SU-DHL-6 (cell line): ENCODE results near the gene NTSR2.

Experiments used
- H2AFZ ChIP-seq: fragments of 200-600 bp; sonication (generic); 2 replicates; pipeline ENCODE4 v1.6.1; 2014; ENCODE audit warnings: low read depth, mild to moderate bottlenecking, moderate library complexity, mixed read lengths, antibody characterized with exemption, low read length; ENCODE audit not compliant: severe bottlenecking
- H3F3A ChIP-seq: fragments of 200-600 bp; shearing (Covaris generic); 2 replicates; pipeline ENCODE4 v1.6.0; 2016; ENCODE audit warnings: antibody characterized with exemption, mild to moderate bottlenecking; ENCODE audit not compliant: insufficient read depth
- H3K27ac ChIP-seq: fragments of 200-600 bp; sonication (generic); 2 replicates; pipeline ENCODE4 v1.5.1; 2016; ENCODE audit warnings: low read depth, mild to moderate bottlenecking, low read length, moderate library complexity, mixed read lengths
- H3K27me3 ChIP-seq: fragments of 200-600 bp; sonication (generic), shearing (Covaris generic); 2 replicates; pipeline ENCODE4 v1.6.0; 2014; ENCODE audit warnings: mild to moderate bottlenecking, low read length
- H3K36me3 ChIP-seq: fragments of 200-600 bp; sonication (generic); 2 replicates; pipeline ENCODE4 v1.6.1; 2014; ENCODE audit warnings: mild to moderate bottlenecking, low read length, mixed read lengths
- H3K4me2 ChIP-seq: fragments of 300-600, 200-600 bp; shearing (Covaris generic), sonication (generic); 2 replicates; pipeline ENCODE4 v1.6.0; 2014; ENCODE audit warnings: low read length, low read depth, mild to moderate bottlenecking; ENCODE audit not compliant: poor library complexity, severe bottlenecking
- H3K4me3 ChIP-seq: fragments of 200-600 bp; sonication (generic); 2 replicates; pipeline ENCODE4 v1.5.1; 2014; ENCODE audit warnings: antibody characterized with exemption, low read length, mild to moderate bottlenecking, mixed read lengths; ENCODE audit not compliant: insufficient read depth, poor library complexity, severe bottlenecking
- H3K79me2 ChIP-seq: fragments of 200-600 bp; sonication (generic); 2 replicates; pipeline ENCODE4 v1.6.1; 2014; ENCODE audit warnings: mild to moderate bottlenecking, low read length, moderate library complexity; ENCODE audit not compliant: insufficient read depth
- H3K9ac ChIP-seq: fragments of 200-600 bp; sonication (generic); 2 replicates; pipeline ENCODE4 v1.7.0; 2014; ENCODE audit warnings: mild to moderate bottlenecking, low read length
- H3K9me2 ChIP-seq: fragments of 200-600 bp; sonication (generic); replicated peaks from 2 replicates; pipeline ENCODE4 v1.6.1; 2014; ENCODE audit warnings: low read length; ENCODE audit not compliant: insufficient read depth
- H3K9me3 ChIP-seq: fragments of 200-600 bp; sonication (generic); 2 replicates; pipeline ENCODE4 v1.6.1; 2014; ENCODE audit warnings: low read length, mixed read lengths; ENCODE audit not compliant: insufficient read depth
- H4K20me1 ChIP-seq: fragments of 200-600 bp; sonication (generic); 2 replicates; pipeline ENCODE4 v1.6.1; 2014; ENCODE audit warnings: low read depth, mild to moderate bottlenecking, antibody characterized with exemption, low read length, moderate library complexity, mixed read lengths
- CTCF ChIP-seq: fragments of 200-600 bp; sonication (generic); IDR thresholded peaks from one replicate; pipeline ENCODE4 v1.5.1; 2017; ENCODE audit warnings: antibody characterized with exemption, mild to moderate bottlenecking, low read length, moderate library complexity; ENCODE audit not compliant: insufficient read depth, poor library complexity, severe bottlenecking
- EZH2phosphoT487 ChIP-seq: fragments of 200-600 bp; sonication (generic), shearing (Covaris generic); conservative IDR thresholded peaks from 2 replicates; pipeline ENCODE4 v1.6.1; 2018; ENCODE audit warnings: mild to moderate bottlenecking, antibody characterized with exemption, low read length, moderate library complexity, mixed read lengths

The NTSR2 gene

GRCh38 chr2:11622611-11623010 lies 47.4 kb downstream of the NTSR2 start:
- Histone ChIP-seq H3K27ac (no peak overlapping the region), H4K20me1 (no peaks in the 10 kb centered on the region), H3K9me2 (no peaks in the 10 kb centered on the region), H3K79me2 (no peaks in the 10 kb centered on the region), H2AFZ (no peak overlapping the region), H3K9me3 (no peaks in the 10 kb centered on the region), H3K4me2 (no peak overlapping the region), H3F3A (no peaks in the 10 kb centered on the region), H3K36me3 (no peaks in the 10 kb centered on the region), H3K9ac (no peak overlapping the region), H3K4me3 (no peak overlapping the region), H3K27me3 (no peaks in the 10 kb centered on the region)
- TF ChIP-seq EZH2phosphoT487 (no peak), CTCF (no peak)

DNA sequence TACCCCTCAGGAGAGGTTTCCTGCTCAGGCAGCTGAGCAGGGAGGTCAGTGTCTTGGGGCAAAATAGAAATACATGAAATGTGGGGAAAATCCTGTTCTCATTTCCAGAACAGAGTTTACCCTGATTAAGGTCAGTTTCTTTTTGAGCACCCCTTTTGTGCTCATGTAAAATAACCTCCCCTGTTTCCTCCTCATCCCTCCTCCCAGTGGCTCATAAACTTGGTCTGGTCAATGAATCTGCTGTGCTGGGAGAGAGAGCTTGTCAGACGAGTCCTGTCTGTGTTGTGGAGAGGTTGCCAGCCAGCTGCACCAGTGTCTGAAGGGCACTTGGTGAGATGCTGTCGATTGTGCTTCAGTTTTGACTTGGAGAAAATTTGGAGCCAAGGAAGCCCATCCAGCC lies 48.6 kb downstream of the NTSR2 start:
- Histone ChIP-seq H3K4me3 (no peak overlapping the region), H4K20me1 (no peaks in the 10 kb centered on the region), H3K9ac (no peak overlapping the region), H3K4me2 (no peak overlapping the region), H3K9me2 (no peaks in the 10 kb centered on the region), H3K79me2 (no peaks in the 10 kb centered on the region), H3K9me3 (no peaks in the 10 kb centered on the region), H3F3A (no peaks in the 10 kb centered on the region), H3K27ac (no peak overlapping the region), H3K27me3 (no peaks in the 10 kb centered on the region), H2AFZ (no peak overlapping the region), H3K36me3 (no peaks in the 10 kb centered on the region)
- TF ChIP-seq EZH2phosphoT487 (no peak), CTCF (no peak)

- Histone ChIP-seq H3K9me2 (no peaks in the 10 kb centered on the region), H3K9me3 (no peaks in the 10 kb centered on the region), H3K4me3 (no peak overlapping the region), H3K79me2 (no peaks in the 10 kb centered on the region), H3K4me2 (no peak overlapping the region), H3K9ac (no peak overlapping the region), H2AFZ (no peak overlapping the region), H4K20me1 (no peaks in the 10 kb centered on the region), H3K36me3 (no peaks in the 10 kb centered on the region), H3K27ac (no peak overlapping the region), H3K27me3 (no peaks in the 10 kb centered on the region), H3F3A (no peaks in the 10 kb centered on the region)
- TF ChIP-seq EZH2phosphoT487, result no peak
- no peak for TF ChIP-seq CTCF
Observed at GRCh38 chr2:11618708-11619062, 51.3 kb downstream of the NTSR2 start.
